OCI-LY7 (cell line): ENCODE results near the gene SOX5. TPM values are rescaled to one million over a fixed set of nuclear protein-coding genes. Genes with fewer than 3 reads are reported as not detected.

Experiments
- BruUV-seq: library from RNA; stranded (reverse); fragments of 400-500 nt; replicated peaks from 2 replicates; lab custom pipeline; 2021; lab: Mats Ljungman, UMichigan
- CTCF ChIA-PET: fragments of 300-600 bp; sonication (Branson Sonifier 250); formaldehyde crosslinking; loops from one replicate; lab custom pipeline; 2022; ENCODE audit warnings: antibody characterized with exemption; ENCODE audit not compliant: unreplicated experiment; lab: Charles Lee
- POLR2A ChIA-PET: fragments of 300-600 bp; sonication (Branson Sonifier 250); formaldehyde crosslinking; loops from one replicate; lab custom pipeline; 2022; ENCODE audit warnings: antibody characterized with exemption; lab: Charles Lee
- DNase-seq: peaks from one replicate; pipeline ENCODE4 v3.0.0-alpha.2; 2015; ENCODE audit warnings: low spot score
- H2AFZ ChIP-seq: fragments of 200-600 bp; sonication (generic), shearing (Covaris generic); 2 replicates; pipeline ENCODE4 v1.6.1; 2014; ENCODE audit warnings: mild to moderate bottlenecking, antibody characterized with exemption, low read length, moderate library complexity
- H3K27ac ChIP-seq: fragments of 200-600 bp; sonication (generic); 2 replicates; pipeline ENCODE4 v1.5.1; 2014; ENCODE audit warnings: mixed run types, low read depth, mild to moderate bottlenecking, moderate library complexity, low read length, inconsistent platforms; ENCODE audit not compliant: poor library complexity, severe bottlenecking
- H3K36me3 ChIP-seq: fragments of 200-600 bp; sonication (generic); 2 replicates; pipeline ENCODE4 v1.6.1; 2014; ENCODE audit warnings: mild to moderate bottlenecking, antibody characterized with exemption, low read length, moderate library complexity, mixed read lengths; ENCODE audit not compliant: insufficient read depth
- H3K4me1 ChIP-seq: fragments of 200-600 bp; sonication (generic); 2 replicates; pipeline ENCODE4 v1.5.1; 2014; ENCODE audit warnings: mild to moderate bottlenecking, low read length; ENCODE audit not compliant: insufficient read depth, poor library complexity, severe bottlenecking
- H3K4me2 ChIP-seq: fragments of 200-600 bp; sonication (generic); 2 replicates; pipeline ENCODE4 v1.6.1; 2014; ENCODE audit warnings: mild to moderate bottlenecking, low read length
- H3K4me3 ChIP-seq: fragments of 200-600 bp; sonication (generic); 2 replicates; pipeline ENCODE4 v1.5.1; 2014; ENCODE audit warnings: mild to moderate bottlenecking, low read depth, low read length; ENCODE audit not compliant: poor library complexity, severe bottlenecking
- H3K79me2 ChIP-seq: fragments of 200-600 bp; sonication (generic); 2 replicates; pipeline ENCODE4 v1.6.1; 2016; ENCODE audit warnings: low read depth, mild to moderate bottlenecking, low read length, moderate library complexity, mixed read lengths; ENCODE audit not compliant: insufficient read depth
- H3K9me2 ChIP-seq: fragments of 200-600 bp; sonication (generic); 2 replicates; pipeline ENCODE4 v1.6.1; 2016; ENCODE audit warnings: mild to moderate bottlenecking, low read length, mixed read lengths; ENCODE audit not compliant: insufficient read depth
- H3K9me3 ChIP-seq: fragments of 200-600 bp; sonication (generic); 2 replicates; pipeline ENCODE4 v1.6.1; 2014; ENCODE audit warnings: mild to moderate bottlenecking, mixed run types, low read length, mixed read lengths
- H4K20me1 ChIP-seq: fragments of 200-600 bp; sonication (generic); 2 replicates; pipeline ENCODE4 v1.6.1; 2014; ENCODE audit warnings: mild to moderate bottlenecking, antibody characterized with exemption, low read length, moderate library complexity, mixed read lengths; ENCODE audit not compliant: insufficient read depth
- EZH2phosphoT487 ChIP-seq: fragments of 200-600 bp; sonication (generic); IDR thresholded peaks from 2 replicates; pipeline ENCODE4 v1.6.1; 2018; ENCODE audit warnings: low read depth, borderline replicate concordance, mild to moderate bottlenecking, mixed run types, antibody characterized with exemption, low read length, moderate library complexity, mixed read lengths
- intact Hi-C: fragments of 100-400 bp; cut with micrococcal nuclease; formaldehyde crosslinking; loops from one replicate; pipeline ENCODE4 v1.10.0; 2022; ENCODE audit not compliant: unreplicated experiment
- total RNA-seq, 2 experiments: library from RNA; depleted of rRNA in 1 of 2; stranded (reverse); fragments of >200 nt in 1 of 2; shearing (Covaris generic) in 1 of 2; gene quantifications; 2 replicates each; pipeline ENCODE4 v1.2.3, GENCODE V29; 2014 to 2022
- TF ChIP-seq, protein P1 (sequence below): fragments of 200-600 bp; sonication (generic); conservative IDR thresholded peaks from 2 replicates; pipeline ENCODE4 v1.5.1; 2014; ENCODE audit warnings: mild to moderate bottlenecking, antibody characterized with exemption, low read length, moderate library complexity, mixed read lengths

Gene SOX5
- total RNA-seq, 2 experiments from 2014 or later: 0.16 TPM; not detected in 1

DNA sequence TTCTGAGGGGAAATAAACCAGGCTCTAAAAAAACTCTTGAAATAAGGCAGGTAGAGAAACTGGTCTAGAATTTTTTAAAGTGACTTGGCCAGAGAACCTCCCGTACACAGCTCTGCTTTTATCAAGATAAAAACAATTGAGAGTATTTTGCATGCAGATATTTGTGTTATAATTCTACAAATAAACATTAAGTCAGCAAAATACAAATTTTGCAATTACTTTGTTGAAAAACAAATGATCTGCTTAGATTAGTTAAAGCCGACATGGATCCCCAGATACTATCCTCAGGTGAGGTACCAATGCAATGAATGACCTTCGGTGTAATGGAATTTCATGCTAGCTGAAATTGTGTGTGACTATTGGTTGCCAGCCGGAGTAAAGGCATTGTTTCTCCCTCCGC lies 197.2 kb downstream of the SOX5 start:
- Histone ChIP-seq H3K9me2 (no peaks in the 10 kb centered on the region), H3K27ac (no peak overlapping the region), H2AFZ (no peak overlapping the region), H3K79me2 (no peaks in the 10 kb centered on the region), H3K4me3 (no peak overlapping the region), H4K20me1 (no peaks in the 10 kb centered on the region), H3K9me3 (no peaks in the 10 kb centered on the region), H3K36me3 (no peaks in the 10 kb centered on the region), H3K4me2 (no peak overlapping the region), H3K4me1 (no peaks in the 10 kb centered on the region)
- ChIA-PET CTCF (no interaction called here), POLR2A (no interaction called here)
- TF ChIP-seq, protein P1, sequence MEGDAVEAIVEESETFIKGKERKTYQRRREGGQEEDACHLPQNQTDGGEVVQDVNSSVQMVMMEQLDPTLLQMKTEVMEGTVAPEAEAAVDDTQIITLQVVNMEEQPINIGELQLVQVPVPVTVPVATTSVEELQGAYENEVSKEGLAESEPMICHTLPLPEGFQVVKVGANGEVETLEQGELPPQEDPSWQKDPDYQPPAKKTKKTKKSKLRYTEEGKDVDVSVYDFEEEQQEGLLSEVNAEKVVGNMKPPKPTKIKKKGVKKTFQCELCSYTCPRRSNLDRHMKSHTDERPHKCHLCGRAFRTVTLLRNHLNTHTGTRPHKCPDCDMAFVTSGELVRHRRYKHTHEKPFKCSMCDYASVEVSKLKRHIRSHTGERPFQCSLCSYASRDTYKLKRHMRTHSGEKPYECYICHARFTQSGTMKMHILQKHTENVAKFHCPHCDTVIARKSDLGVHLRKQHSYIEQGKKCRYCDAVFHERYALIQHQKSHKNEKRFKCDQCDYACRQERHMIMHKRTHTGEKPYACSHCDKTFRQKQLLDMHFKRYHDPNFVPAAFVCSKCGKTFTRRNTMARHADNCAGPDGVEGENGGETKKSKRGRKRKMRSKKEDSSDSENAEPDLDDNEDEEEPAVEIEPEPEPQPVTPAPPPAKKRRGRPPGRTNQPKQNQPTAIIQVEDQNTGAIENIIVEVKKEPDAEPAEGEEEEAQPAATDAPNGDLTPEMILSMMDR: no peak
- no peak for TF ChIP-seq EZH2phosphoT487
- DNase-seq: no peak
- intact Hi-C loops: no loop called here
- no TSS peak for BruUV-seq

DNA sequence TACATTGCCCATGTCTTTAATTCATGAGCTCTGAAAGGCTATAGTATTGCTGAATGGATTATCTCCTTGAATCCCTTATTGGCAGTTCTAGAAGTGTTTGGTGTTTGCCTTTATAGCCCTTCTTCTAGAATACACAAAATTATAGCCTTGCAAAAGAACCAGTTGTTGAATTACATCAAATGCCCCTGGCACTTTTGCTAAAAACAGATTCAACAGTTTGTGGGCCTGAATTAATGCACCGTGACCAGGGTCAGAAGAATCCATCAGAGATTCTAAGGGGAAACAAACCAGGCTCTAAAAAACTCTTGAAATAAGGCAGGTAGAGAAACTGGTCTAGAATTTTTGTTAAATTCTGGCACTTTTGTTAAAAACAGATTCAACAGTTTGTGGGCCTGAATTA lies 197.8 kb downstream of the SOX5 start:
- no peak for DNase-seq
- TF ChIP-seq, protein P1: no peak
- TF ChIP-seq EZH2phosphoT487: no peak
- Histone ChIP-seq H2AFZ (no peak overlapping the region), H4K20me1 (no peaks in the 10 kb centered on the region), H3K4me2 (no peak overlapping the region), H3K9me3 (no peaks in the 10 kb centered on the region), H3K79me2 (no peaks in the 10 kb centered on the region), H3K27ac (no peak overlapping the region), H3K4me1 (no peaks in the 10 kb centered on the region), H3K36me3 (no peaks in the 10 kb centered on the region), H3K4me3 (no peak overlapping the region), H3K9me2 (no peaks in the 10 kb centered on the region)
- intact Hi-C loops: no loop called here
- ChIA-PET CTCF (no interaction called here), POLR2A (no interaction called here)
- BruUV-seq: no TSS peak

DNA sequence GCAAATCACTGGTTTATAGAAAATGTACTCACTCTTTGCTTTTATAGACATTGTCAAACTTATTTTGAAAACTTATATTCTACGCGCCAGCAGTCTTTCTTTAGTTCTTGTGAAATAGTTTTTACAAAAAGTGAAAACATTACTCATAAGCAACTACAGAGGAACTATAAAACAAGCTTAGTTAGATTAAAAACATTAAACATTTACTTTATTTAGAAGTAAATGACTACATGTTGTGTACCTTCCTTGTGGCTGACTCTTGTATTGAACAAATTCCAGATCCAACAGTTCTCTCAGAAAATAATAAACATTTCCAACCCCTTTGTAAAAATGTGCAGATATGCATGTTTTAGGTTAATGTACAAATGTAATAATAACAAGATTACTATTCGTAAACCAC lies 198.5 kb downstream of the SOX5 start:
- H3K79me2 ChIP-seq: no peaks in the 10 kb centered on the region
- no peak overlapping the region for H3K4me3 ChIP-seq
- ChIA-PET POLR2A (no interaction called here), CTCF (no interaction called here)
- no peak overlapping the region for H3K27ac ChIP-seq
- H2AFZ ChIP-seq: no peak overlapping the region
- H3K36me3 ChIP-seq: no peaks in the 10 kb centered on the region
- BruUV-seq: no TSS peak
- DNase-seq: no peak
- TF ChIP-seq EZH2phosphoT487: no peak
- TF ChIP-seq, protein P1: no peak
- no peak overlapping the region for H3K4me2 ChIP-seq
- no peaks in the 10 kb centered on the region for H3K9me2 ChIP-seq
- H3K4me1 ChIP-seq: no peaks in the 10 kb centered on the region
- intact Hi-C loops: no loop called here
- no peaks in the 10 kb centered on the region for H3K9me3 ChIP-seq
- H4K20me1 ChIP-seq: no peaks in the 10 kb centered on the region
